Measurements from ENCODE around the gene BLVRB.

BLVRB gene

GRCh38 chr19:40425450-40426287 is 39.9 kb downstream of the BLVRB start, which contains the start of gene SERTAD1:
TSS of gene SERTAD1 (minus strand) at chr19:40425992. CDS start at chr19:40423546, 2,446 bp downstream.
- FAIRE-seq, result peak; percentile 97
- DNase-seq (ENCODE audit: insufficient read length, low spot score), result peak; percentile 97
- TF ChIP-seq PAX5 (IDR thresholded peaks at IDR 0.05; ENCODE audit: insufficient read depth, low read length, severe bottlenecking) (no peak), TAF1 (IDR thresholded peaks at IDR 0.05; ENCODE audit: low read depth, low read length) (peak; percentile 58), POLR2A (IDR thresholded peaks at IDR 0.05; ENCODE audit: low read depth, low read length) (peak; percentile 90), SPI1 (IDR thresholded peaks at IDR 0.05; ENCODE audit: low read depth, low read length) (no peak), POU2F2 (IDR thresholded peaks at IDR 0.05; ENCODE audit: low read depth, low read length) (peak; percentile 93), POLR2AphosphoS5 (IDR thresholded peaks at IDR 0.05; ENCODE audit: low read depth, low read length) (peak; percentile 96)

DNA sequence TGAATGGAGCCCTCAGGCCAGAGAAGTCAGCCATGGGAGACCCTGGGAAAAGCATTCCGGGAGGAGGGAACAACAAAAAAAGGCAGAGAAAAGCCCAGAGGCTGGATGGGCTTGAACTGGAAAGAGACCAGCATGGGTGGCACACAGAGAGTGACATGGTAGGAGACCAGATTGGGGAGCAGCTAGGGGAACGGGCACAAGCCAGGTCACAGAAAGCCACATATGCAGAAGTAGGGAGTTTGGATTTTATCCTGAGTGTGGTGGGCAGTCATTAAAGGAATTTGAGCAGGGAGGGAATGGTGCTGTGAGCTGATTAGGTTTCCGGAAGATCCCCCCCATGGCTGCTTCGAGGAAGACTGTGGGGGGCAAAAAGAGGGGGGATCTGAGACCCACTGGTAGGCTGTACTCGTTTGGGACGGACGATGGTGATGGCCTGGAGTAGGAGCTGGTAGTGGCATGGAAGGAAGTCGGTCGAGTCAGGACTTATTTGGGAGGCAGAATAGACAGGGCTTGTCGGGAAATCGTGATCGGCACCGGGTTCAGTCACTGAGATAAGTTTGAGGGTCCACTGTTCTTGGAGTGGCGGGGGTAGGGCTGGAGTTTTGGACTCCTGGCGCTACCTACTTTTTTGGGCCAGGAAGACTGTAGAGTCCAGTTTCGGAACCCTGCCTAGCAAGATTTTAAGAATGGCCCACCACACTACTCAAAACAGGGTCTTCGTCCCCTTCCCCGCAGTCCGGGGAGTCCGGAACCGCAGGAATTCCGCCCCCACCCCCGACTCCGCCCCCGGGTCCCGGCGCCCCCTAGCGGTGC is 40.7 kb downstream of the BLVRB start:
- FAIRE-seq (peak; percentile 63), DNase-seq (ENCODE audit: insufficient read length, low spot score) (no peak)
- no peak for TF ChIP-seq TAF1 (IDR thresholded peaks at IDR 0.05; ENCODE audit: low read depth, low read length)
- no peak for TF ChIP-seq POLR2A (IDR thresholded peaks at IDR 0.05; ENCODE audit: low read depth, low read length)
- TF ChIP-seq PAX5 (IDR thresholded peaks at IDR 0.05; ENCODE audit: insufficient read depth, low read length, severe bottlenecking), result no peak
- TF ChIP-seq POLR2AphosphoS5 (IDR thresholded peaks at IDR 0.05; ENCODE audit: low read depth, low read length), result no peak
- no peak for TF ChIP-seq SPI1 (IDR thresholded peaks at IDR 0.05; ENCODE audit: low read depth, low read length)
- no peak for TF ChIP-seq POU2F2 (IDR thresholded peaks at IDR 0.05; ENCODE audit: low read depth, low read length)

- FAIRE-seq (no peak), DNase-seq (ENCODE audit: insufficient read length, low spot score) (no peak)
- TF ChIP-seq TAF1 (IDR thresholded peaks at IDR 0.05; ENCODE audit: low read depth, low read length) (no peak), POU2F2 (IDR thresholded peaks at IDR 0.05; ENCODE audit: low read depth, low read length) (no peak), POLR2AphosphoS5 (IDR thresholded peaks at IDR 0.05; ENCODE audit: low read depth, low read length) (no peak), SPI1 (IDR thresholded peaks at IDR 0.05; ENCODE audit: low read depth, low read length) (no peak)
These were observed 41.6 kb downstream of the BLVRB start for GRCh38 chr19:40423938-40424337.

DNA sequence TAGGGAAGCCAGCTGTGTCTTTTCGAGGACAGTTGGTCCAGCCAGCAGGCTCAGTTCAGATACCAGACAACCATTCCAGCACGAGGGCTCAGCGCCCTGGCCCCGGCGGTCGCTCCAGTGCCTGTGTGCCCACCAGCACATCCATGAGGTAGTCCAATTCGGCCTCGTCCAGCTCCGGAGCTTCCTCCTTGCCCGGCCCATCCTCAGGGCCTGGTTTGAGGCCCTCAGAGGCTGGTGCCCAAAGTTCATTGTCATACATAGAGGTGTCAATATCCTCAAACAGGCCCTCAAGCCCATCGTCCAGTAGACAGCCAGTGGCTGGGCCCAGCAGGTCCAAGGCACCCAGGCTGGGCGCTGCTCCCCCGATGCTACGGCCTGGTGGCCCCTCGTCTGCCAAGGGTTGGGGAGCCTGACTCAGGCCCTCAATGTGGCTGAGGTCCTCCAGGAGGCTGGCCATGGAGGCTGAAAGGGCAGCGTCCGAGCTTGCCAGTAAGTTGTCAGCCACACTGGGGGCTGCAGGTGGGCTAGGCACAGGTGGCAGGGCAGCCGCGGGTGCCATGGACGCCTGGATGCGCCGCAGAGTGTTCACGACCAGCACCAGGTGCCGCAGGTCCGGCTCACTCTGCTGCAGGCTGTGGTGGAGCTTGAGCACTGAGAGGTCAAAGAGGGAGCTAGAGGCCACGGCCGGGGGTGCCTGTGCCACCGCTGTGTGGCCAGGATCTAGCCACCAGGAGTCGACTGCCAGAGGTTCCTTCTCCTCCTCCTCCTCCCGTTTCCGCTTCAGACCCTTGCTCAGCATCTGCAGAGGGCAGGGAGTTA is 42.6 kb downstream of the BLVRB start:
- FAIRE-seq (no peak), DNase-seq (ENCODE audit: insufficient read length, low spot score) (no peak)
- TF ChIP-seq TAF1 (IDR thresholded peaks at IDR 0.05; ENCODE audit: low read depth, low read length), result no peak
- TF ChIP-seq PAX5 (IDR thresholded peaks at IDR 0.05; ENCODE audit: insufficient read depth, low read length, severe bottlenecking), result no peak
- no peak for TF ChIP-seq POLR2AphosphoS5 (IDR thresholded peaks at IDR 0.05; ENCODE audit: low read depth, low read length)
- TF ChIP-seq SPI1 (IDR thresholded peaks at IDR 0.05; ENCODE audit: low read depth, low read length), result no peak
- TF ChIP-seq POU2F2 (IDR thresholded peaks at IDR 0.05; ENCODE audit: low read depth, low read length), result no peak
- no peak for TF ChIP-seq POLR2A (IDR thresholded peaks at IDR 0.05; ENCODE audit: low read depth, low read length)

DNA sequence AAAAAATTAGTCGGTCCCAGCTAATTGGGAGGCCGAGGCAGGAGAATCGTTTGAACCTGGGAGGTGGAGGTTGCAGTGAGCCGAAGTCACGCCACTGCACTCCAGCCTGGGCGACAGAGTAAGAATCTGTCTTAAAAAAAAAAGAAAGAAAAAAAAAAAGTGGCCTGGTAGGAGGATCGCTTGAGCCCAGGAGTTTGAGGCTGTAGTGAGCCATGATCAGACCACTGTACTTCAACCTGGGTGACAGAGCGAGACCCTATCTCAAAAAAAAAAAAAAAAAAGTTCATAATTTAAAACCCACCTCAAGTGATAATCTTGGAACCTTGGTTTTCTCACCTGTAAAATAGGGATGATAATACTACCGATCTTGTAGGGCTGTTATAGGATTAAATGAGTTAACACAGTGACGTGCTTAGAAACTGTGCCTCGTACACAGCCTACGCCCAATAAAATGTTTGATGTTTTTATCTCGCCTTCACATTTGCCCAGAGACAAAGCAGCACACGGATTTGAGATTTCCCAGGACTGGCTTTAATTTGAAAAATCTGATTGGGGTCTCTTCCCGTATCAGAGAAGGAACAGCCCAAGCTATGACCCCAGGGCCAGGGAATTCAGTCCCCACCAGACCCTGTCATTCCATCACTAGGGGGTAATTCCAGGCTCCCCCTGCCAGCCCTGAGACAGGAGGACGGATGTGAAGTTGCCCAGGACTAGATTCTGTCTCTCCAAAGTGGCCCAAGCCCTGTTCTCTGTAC is 43.4 kb downstream of the BLVRB start:
- no peak for TF ChIP-seq POLR2AphosphoS5 (IDR thresholded peaks at IDR 0.05; ENCODE audit: low read depth, low read length)
- TF ChIP-seq POLR2A (IDR thresholded peaks at IDR 0.05; ENCODE audit: low read depth, low read length), result no peak
- no peak for TF ChIP-seq SPI1 (IDR thresholded peaks at IDR 0.05; ENCODE audit: low read depth, low read length)
- no peak for TF ChIP-seq TAF1 (IDR thresholded peaks at IDR 0.05; ENCODE audit: low read depth, low read length)
- TF ChIP-seq PAX5 (IDR thresholded peaks at IDR 0.05; ENCODE audit: insufficient read depth, low read length, severe bottlenecking), result no peak
- TF ChIP-seq POU2F2 (IDR thresholded peaks at IDR 0.05; ENCODE audit: low read depth, low read length), result no peak
- no peak for DNase-seq (ENCODE audit: insufficient read length, low spot score)
- no peak for FAIRE-seq

DNA sequence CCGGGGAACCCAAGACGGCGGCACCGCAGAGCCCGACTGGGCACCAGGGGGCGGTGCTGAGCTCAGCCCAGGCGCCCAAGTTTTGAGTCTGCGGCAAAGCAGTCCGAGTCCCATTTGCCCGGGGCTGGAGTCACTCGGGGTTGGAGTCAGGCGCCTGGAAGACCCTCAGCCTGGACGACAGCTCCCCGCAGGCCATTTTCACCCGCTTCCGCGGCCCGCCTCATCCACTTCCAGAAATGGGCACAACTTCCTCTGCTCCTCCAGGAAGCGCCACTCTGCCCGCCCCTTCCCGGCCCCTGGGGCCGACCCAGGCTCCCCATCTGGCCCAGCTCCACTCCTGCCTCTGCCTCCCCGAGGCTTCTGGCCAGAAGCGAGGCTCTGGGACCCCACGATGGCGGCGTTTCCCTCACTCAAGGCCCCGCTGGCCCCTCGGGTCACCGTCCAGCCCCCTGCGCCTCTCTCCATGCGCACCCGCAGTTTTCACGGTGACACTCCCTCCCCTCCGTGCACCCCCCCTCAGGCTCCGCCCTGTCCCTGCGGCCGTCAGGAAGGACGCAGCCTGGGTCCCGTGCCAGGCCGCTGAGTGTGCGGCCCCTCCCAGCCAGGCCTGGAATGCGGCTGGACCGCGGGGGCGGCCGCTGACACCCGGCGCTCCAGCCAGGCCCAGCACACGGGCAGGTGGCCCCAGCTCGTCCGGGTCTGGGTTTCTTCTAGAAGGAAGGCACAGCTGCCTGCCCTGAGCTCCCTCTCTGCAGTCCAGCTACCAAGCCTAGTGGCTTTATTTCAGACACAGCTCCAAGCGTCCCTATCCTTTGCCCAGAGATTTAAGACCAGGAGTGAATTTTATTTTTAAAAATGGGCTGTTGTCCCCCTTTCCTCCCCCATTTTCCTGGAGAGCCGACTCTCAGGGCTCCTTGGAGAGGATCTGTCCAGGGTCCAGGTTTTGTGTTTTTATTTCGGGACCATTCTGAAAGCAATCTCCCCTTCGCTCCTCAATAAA is 44.5 kb downstream of the BLVRB start:
- FAIRE-seq, result peak; percentile 88
- TF ChIP-seq SPI1 (IDR thresholded peaks at IDR 0.05; ENCODE audit: low read depth, low read length), result no peak
- TF ChIP-seq PAX5 (IDR thresholded peaks at IDR 0.05; ENCODE audit: insufficient read depth, low read length, severe bottlenecking), result no peak
- TF ChIP-seq POU2F2 (IDR thresholded peaks at IDR 0.05; ENCODE audit: low read depth, low read length), result 0 out of 2 replicates have a peak, but pooled peaks have one; percentile 19
- peak; percentile 78 for TF ChIP-seq POLR2A (IDR thresholded peaks at IDR 0.05; ENCODE audit: low read depth, low read length)
- peak; percentile 85; the same call in 1 of the 2 replicates for TF ChIP-seq POLR2AphosphoS5 (IDR thresholded peaks at IDR 0.05; ENCODE audit: low read depth, low read length)
- TF ChIP-seq TAF1 (IDR thresholded peaks at IDR 0.05; ENCODE audit: low read depth, low read length), result 0 out of 2 replicates have a peak, but pooled peaks have one; percentile 16

DNA sequence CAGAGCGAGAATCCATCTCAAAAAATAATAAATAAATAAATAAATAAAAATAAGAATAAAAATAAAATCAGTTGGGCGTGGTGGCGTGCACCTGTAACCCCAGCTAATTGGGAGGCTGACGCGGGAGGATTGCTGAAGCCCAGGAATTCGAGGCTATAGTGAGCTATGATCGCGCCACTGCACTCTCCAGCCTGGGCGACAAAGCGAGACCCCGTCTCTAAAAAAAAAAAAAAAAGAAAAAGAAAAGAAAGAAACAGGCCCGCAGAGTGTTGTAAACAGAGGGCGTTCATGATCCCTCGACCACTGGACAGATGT is 45.1 kb downstream of the BLVRB start:
- FAIRE-seq, result no peak
- no peak for DNase-seq (ENCODE audit: insufficient read length, low spot score)
- TF ChIP-seq PAX5 (IDR thresholded peaks at IDR 0.05; ENCODE audit: insufficient read depth, low read length, severe bottlenecking) (no peak), POU2F2 (IDR thresholded peaks at IDR 0.05; ENCODE audit: low read depth, low read length) (no peak), POLR2A (IDR thresholded peaks at IDR 0.05; ENCODE audit: low read depth, low read length) (no peak), POLR2AphosphoS5 (IDR thresholded peaks at IDR 0.05; ENCODE audit: low read depth, low read length) (no peak), TAF1 (IDR thresholded peaks at IDR 0.05; ENCODE audit: low read depth, low read length) (no peak)

More for the DNA sequence above, 44.5 kb downstream of the BLVRB start:
- no peak for DNase-seq (ENCODE audit: insufficient read length, low spot score)
